HG03064 (cell line): Measurements from ENCODE around the gene LZTS3.
A peak's percentile ranks its signal among the peaks of the same experiment; 100 is the strongest.
"Not testable (repeated sequence)": the region's sequence is repeated elsewhere in the genome, so short reads cannot be mapped to it uniquely, and the experiment has no call there.

Source experiments
- ATAC-seq: cut with Tn5 transposase; IDR thresholded peaks from one replicate; pipeline ENCODE4 v1.9.1; 2021; ENCODE audit warnings: low read depth; ENCODE audit not compliant: unreplicated experiment

Gene LZTS3

DNA sequence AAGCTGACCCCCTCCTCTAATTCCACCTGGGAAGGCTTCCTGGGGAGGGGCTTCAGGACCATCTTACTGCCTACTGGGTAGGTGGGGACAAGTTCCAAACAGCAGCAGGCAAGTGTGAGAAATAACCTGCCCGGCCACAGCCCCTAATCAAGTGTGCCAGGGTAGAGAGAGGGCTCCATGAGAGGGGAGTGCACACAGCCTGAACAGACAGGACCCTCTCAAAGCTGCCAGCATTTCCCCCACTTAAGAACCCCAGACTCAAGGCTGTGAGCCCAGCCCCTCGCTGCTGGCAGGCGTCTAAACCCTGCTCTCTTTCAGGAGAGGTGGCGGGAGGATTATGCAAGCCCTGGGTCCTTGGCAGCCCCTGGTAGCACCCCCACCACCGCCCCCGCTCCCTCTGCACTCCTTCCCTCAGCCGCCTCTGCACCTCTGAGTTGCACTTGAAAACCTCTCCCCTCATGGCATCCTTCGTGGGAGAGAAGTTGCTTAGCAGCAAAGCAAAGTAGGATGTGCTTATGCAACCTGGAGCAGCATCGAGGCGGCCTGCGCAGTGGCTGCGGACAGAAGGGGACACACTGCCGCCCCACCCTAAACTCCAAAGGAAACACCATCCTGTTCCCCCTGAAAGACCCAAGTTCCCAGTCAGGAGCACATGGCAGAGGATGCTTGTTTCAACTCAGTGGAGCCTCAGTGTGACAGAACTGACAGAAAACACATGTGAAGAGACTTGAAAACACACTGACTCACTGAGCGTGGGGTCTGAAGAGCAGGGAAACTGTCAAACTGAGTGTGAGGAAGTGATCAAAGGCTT, 20.7 kb upstream of the LZTS3 start:
- no peak for ATAC-seq

GRCh38 chr20:3192226-3193015, 19.1 kb upstream of the LZTS3 start:
- no peak for ATAC-seq

DNA sequence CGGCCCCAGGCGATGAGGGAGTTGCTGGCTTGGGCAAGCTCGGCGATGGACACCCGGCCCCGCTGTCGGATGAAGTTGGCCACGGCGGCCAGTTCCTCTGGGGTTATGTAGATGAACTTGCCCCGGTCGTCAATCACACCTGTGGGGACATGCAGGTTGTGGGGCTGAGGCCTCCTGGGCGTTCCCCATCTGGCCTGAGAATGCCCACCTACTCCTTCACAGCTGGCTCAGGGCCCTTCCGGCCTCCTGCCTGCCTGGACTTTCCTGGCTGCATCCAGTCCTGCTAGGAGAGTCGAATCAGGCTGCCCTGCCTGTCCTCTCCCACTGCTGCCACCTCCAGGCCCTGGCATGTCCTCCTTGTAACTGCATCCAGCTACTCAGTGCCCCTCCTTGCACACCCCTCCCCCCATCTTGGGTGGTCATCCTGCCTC, 17.3 kb upstream of the LZTS3 start:
- ATAC-seq, result no peak

- ATAC-seq, result no peak
Observed at GRCh38 chr20:3189561-3190131, 16.3 kb upstream of the LZTS3 start.

GRCh38 chr20:3188823-3189413, 15.6 kb upstream of the LZTS3 start:
- ATAC-seq, result no peak

- not testable (repeated sequence) for ATAC-seq
Observed at GRCh38 chr20:3187861-3188260, 14.5 kb upstream of the LZTS3 start.

- no peak for ATAC-seq
Observed at GRCh38 chr20:3183896-3184612, 10.7 kb upstream of the LZTS3 start.

GRCh38 chr20:3182429-3182828, 9.1 kb upstream of the LZTS3 start:
- ATAC-seq, result not testable (repeated sequence)

GRCh38 chr20:3181270-3181669, 7.9 kb upstream of the LZTS3 start:
- ATAC-seq, result no peak

DNA sequence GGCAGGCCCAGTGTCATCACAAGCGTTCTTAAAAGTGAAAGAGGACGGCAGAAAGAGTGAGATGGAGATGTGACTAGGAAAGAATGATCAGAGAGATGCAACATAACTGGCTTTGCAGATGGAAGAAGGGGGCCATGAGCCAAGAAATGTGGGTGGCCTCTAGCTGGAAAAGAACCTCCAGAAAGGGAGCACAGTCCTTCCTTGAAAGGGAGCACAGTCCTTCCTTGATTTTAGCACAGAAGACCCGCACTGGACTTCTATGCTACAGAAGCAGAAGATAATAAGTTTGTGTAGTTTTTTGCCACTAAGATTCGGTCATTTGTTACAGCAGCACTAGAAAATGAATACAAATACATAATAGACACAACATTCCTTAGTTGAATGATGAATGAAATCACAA, 7.0 kb upstream of the LZTS3 start:
- ATAC-seq, result no peak

DNA sequence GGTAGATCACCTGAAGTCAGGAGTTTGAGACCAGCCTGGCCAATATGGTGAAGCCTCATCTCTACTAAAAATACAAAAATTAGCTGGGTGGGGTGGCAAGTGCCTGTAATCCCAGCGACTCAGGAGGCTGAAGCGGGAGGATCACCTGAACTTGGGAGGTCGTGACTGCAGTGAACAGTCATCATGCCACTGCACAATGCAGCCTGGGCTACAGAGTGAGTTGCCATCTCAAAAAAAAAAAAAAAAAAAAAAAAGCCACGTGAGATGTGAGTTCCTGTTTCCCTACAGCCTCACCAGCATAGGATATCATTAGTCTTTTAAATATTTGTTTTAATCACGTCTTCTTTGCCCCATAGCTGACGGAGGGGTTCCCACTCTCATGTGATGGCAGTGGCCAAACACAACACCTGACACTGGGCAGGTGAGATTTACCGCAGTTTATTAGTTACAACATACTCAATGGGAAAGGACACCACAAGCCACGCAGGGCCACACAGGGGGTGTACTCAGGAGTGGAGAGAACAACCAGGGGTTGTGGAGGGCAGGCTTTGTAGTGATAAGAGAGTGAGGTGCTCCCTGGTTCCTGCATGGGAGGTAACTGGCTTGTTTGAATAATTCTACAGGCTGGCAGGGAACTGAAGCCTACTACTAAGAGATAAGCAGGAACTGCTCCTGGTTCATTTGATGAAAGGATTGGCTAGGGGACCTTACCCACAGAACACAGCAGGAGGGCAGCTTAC, 4.6 kb upstream of the LZTS3 start:
- ATAC-seq, result no peak

GRCh38 chr20:3175270-3175669, 1.9 kb upstream of the LZTS3 start:
- ATAC-seq, result no peak

GRCh38 chr20:3174442-3175261, 1.3 kb upstream of the LZTS3 start:
- no peak for ATAC-seq

GRCh38 chr20:3173610-3174441, 477 bp upstream of the LZTS3 start:
- ATAC-seq, result peak; percentile 86

DNA sequence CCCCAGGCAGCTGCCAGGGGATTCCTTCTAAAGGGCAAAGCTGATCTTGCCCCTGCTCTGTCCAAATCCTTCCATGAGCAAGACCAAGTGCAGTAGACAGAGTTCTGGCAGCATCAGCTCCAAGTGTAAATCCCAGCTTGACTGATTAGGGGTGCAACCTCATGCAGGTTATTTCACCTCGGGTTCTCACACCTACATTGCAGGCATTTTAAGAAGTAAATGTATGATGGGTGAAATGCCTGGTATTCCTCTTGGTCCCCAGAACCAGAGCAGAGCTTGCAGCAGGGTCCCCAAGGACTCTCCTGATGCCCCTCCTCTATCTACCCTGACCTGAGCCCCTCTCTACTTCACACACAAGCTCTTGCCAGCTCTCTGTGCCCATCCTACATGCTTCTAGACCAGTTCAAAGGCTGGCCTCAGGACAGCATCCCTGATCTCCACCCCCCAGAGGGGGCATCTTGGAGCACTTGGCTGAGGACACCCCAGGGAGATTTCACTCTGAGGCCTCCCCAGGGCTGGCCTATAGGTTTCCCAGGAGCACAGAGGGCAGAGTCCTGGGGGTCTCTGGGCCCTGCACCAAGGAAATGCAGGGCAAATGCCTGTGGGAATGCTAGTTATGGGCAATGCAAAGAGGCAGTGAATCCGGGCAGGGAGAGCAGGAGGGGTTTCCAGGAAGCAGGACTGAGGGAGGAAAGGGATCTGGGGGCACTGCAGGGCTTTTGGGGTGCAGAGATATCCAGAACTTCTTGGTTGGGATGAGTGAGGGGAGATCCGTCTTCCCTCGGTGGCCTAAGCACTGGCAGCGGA, 1.0 kb downstream of the LZTS3 start:
- no peak for ATAC-seq

GRCh38 chr20:3171391-3172125, 1.8 kb downstream of the LZTS3 start:
- ATAC-seq, result no peak
